H1 (cell line): ENCODE data around the gene NEURL2. TPM values are rescaled to one million over a fixed set of nuclear protein-coding genes. Genes with fewer than 3 reads are reported as not detected.

Source experiments
- CTCF ChIA-PET: fragments of 300-600 bp; sonication (Branson Sonifier 250); formaldehyde crosslinking; loops from one replicate; lab custom pipeline; 2021; ENCODE audit not compliant: partially characterized antibody; lab: Charles Lee
- POLR2A ChIA-PET: fragments of 300-600 bp; sonication (Branson Sonifier 250); formaldehyde crosslinking; loops from one replicate; lab custom pipeline; 2021; ENCODE audit warnings: inconsistent platforms; ENCODE audit not compliant: partially characterized antibody; lab: Charles Lee
- DNase-seq, 2 experiments: peaks; one replicate each; pipeline versions ENCODE4 v3.0.0 to v3.0.0-alpha.2; 2010 to 2022; ENCODE audit warnings: low spot score in 2 of 2, low read depth in 1 of 2, mixed read lengths in 1 of 2
- FAIRE-seq: peaks from 2 replicates; lab custom pipeline; 2011; peaks lifted over from hg19 to GRCh38; lab: Jason Lieb, UNC
- H2AFZ ChIP-seq: 2 replicates; pipeline ENCODE4 v1.8.1; 2012; ENCODE audit warnings: low read length, inconsistent platforms
- H2AK5ac ChIP-seq: 2 replicates; pipeline ENCODE4 v1.6.1; 2013; ENCODE audit warnings: low read depth, low read length
- H2BK120ac ChIP-seq: replicated peaks from 2 replicates; pipeline ENCODE3; 2013; ENCODE audit warnings: low read depth, low read length, inconsistent platforms
- H2BK12ac ChIP-seq: 2 replicates; pipeline ENCODE4 v1.6.1; 2013; ENCODE audit warnings: low read depth, low read length
- H2BK15ac ChIP-seq: 2 replicates; pipeline ENCODE4 v1.6.1; 2013; ENCODE audit warnings: low read length
- H2BK20ac ChIP-seq: 2 replicates; pipeline ENCODE4 v1.6.1; 2013; ENCODE audit warnings: low read length
- H2BK5ac ChIP-seq: 2 replicates; pipeline ENCODE4 v1.6.1; 2013; ENCODE audit warnings: low read depth, low read length
- H3K14ac ChIP-seq: 2 replicates; pipeline ENCODE4 v1.6.1; 2013; ENCODE audit warnings: inconsistent platforms; ENCODE audit not compliant: insufficient read length
- H3K18ac ChIP-seq: 2 replicates; pipeline ENCODE4 v1.6.1; 2013; ENCODE audit warnings: low read length; ENCODE audit errors: extremely low read depth
- H3K23ac ChIP-seq: 2 replicates; pipeline ENCODE4 v1.6.1; 2013; ENCODE audit warnings: inconsistent platforms; ENCODE audit not compliant: insufficient read length
- H3K23me2 ChIP-seq: 2 replicates; pipeline ENCODE4 v1.6.1; 2013; ENCODE audit warnings: low read depth, low read length
- H3K27ac ChIP-seq: 2 replicates; pipeline ENCODE4 v1.6.1; 2011; ENCODE audit warnings: low read depth, low read length, inconsistent platforms
- H3K27me3 ChIP-seq, 4 experiments: replicated peaks in 1 of 4; 1 replicate in 1 of 4; 2 replicates in 3 of 4; pipeline versions ENCODE4 v1.6.1 to v1.8.1; 2011 to 2013; ENCODE audit warnings: low read length in 3 of 4, mild to moderate bottlenecking in 3 of 4, inconsistent platforms in 2 of 4, mixed read lengths in 2 of 4, moderate library complexity in 1 of 4; ENCODE audit not compliant: control insufficient read depth in 3 of 4, insufficient read depth in 3 of 4; ENCODE audit errors: extremely low read depth in 1 of 4
- H3K36me3 ChIP-seq, 4 experiments: 2 replicates each; pipeline versions ENCODE4 v1.6.1 to v1.8.1; 2011 to 2013; ENCODE audit warnings: mild to moderate bottlenecking in 4 of 4, low read length in 3 of 4, moderate library complexity in 2 of 4, control low read depth in 1 of 4, inconsistent platforms in 1 of 4; ENCODE audit not compliant: insufficient read depth in 4 of 4, control insufficient read depth in 2 of 4
- H3K4ac ChIP-seq: replicated peaks from 2 replicates; pipeline ENCODE3; 2013; ENCODE audit warnings: low read length, low read depth, mixed read lengths, inconsistent platforms; ENCODE audit not compliant: insufficient read length
- H3K4me1 ChIP-seq, 4 experiments: replicated peaks in 1 of 4; 1 replicate in 1 of 4; 2 replicates in 3 of 4; pipeline versions ENCODE4 v1.6.1 to v1.8.1; 2011 to 2013; ENCODE audit warnings: low read length in 3 of 4, inconsistent platforms in 2 of 4, mixed read lengths in 1 of 4; ENCODE audit not compliant: insufficient read depth in 4 of 4, control insufficient read depth in 3 of 4
- H3K4me2 ChIP-seq, 2 experiments: 2 replicates each; pipeline versions ENCODE4 v1.6.1 to v1.8.1; 2011 to 2013; ENCODE audit warnings: low read depth in 2 of 2, low read length in 2 of 2, control low read depth in 1 of 2, inconsistent platforms in 1 of 2, mild to moderate bottlenecking in 1 of 2; ENCODE audit not compliant: insufficient read depth in 1 of 2
- H3K4me3 ChIP-seq, 4 experiments: fragments of 200-600, 300-600 bp in 1 of 4; sonication (generic), shearing (Covaris generic), sonication (Bioruptor Twin) in 1 of 4; 2 replicates each; pipeline versions ENCODE4 v1.5.1 to v1.8.1; 2011 to 2016; ENCODE audit warnings: low read length in 4 of 4, low read depth in 3 of 4, control low read depth in 2 of 4, inconsistent platforms in 2 of 4, mild to moderate bottlenecking in 2 of 4, mixed read lengths in 1 of 4, moderate library complexity in 1 of 4; ENCODE audit not compliant: insufficient read depth in 2 of 4; ENCODE audit errors: extremely low read depth in 1 of 4
- H3K56ac ChIP-seq: replicated peaks from 2 replicates; pipeline ENCODE3; 2013; ENCODE audit warnings: low read depth, mild to moderate bottlenecking, mixed read lengths, low read length, inconsistent platforms; ENCODE audit not compliant: insufficient read length
- H3K79me1 ChIP-seq: 2 replicates; pipeline ENCODE4 v1.6.1; 2013; ENCODE audit warnings: low read depth, low read length, control low read depth
- H3K79me2 ChIP-seq, 2 experiments: 2 replicates each; pipeline versions ENCODE4 v1.6.1 to v1.8.1; 2012 to 2013; ENCODE audit warnings: low read length in 2 of 2, mild to moderate bottlenecking in 2 of 2, inconsistent platforms in 1 of 2; ENCODE audit not compliant: insufficient read depth in 2 of 2, control insufficient read depth in 1 of 2
- H3K9ac ChIP-seq, 4 experiments: replicated peaks in 1 of 4; 1 replicate in 1 of 4; 2 replicates in 3 of 4; pipeline versions ENCODE4 v1.6.1 to v1.8.1; 2011 to 2013; ENCODE audit warnings: low read depth in 3 of 4, low read length in 3 of 4, control low read depth in 2 of 4, mild to moderate bottlenecking in 2 of 4, moderate library complexity in 2 of 4, inconsistent platforms in 1 of 4; ENCODE audit errors: extremely low read depth in 1 of 4
- H3K9me3 ChIP-seq, 2 experiments: 2 replicates each; pipeline versions ENCODE4 v1.6.1 to v1.8.1; 2012 to 2013; ENCODE audit warnings: mild to moderate bottlenecking in 2 of 2, moderate library complexity in 2 of 2, control low read depth in 1 of 2, inconsistent platforms in 1 of 2, low read depth in 1 of 2, low read length in 1 of 2, mixed read lengths in 1 of 2; ENCODE audit not compliant: insufficient read depth in 2 of 2
- H4K20me1 ChIP-seq, 2 experiments: replicated peaks in 1 of 2; 2 replicates each; pipeline versions ENCODE3 to v1.8.1; 2011 to 2013; ENCODE audit warnings: inconsistent platforms in 2 of 2, low read length in 2 of 2, mild to moderate bottlenecking in 1 of 2; ENCODE audit not compliant: insufficient read depth in 2 of 2, control insufficient read depth in 1 of 2
- H4K5ac ChIP-seq: 2 replicates; pipeline ENCODE4 v1.6.1; 2013; ENCODE audit warnings: low read length, low read depth, mixed read lengths, inconsistent platforms; ENCODE audit not compliant: insufficient read length
- H4K8ac ChIP-seq: 2 replicates; pipeline ENCODE4 v1.8.0; 2013; ENCODE audit warnings: mild to moderate bottlenecking, moderate library complexity, low read length, inconsistent platforms; ENCODE audit not compliant: insufficient read depth; ENCODE audit errors: extremely low read depth
- H4K91ac ChIP-seq: replicated peaks from 2 replicates; pipeline ENCODE3; 2013; ENCODE audit warnings: low read length, mixed read lengths, inconsistent platforms; ENCODE audit not compliant: insufficient read length
- HDAC2 ChIP-seq, 2 experiments: fragments of 300-600 bp in 1 of 2; sonication (generic) in 1 of 2; IDR thresholded peaks; 2 replicates each; pipeline ENCODE4 v1.6.1; 2011 to 2012; ENCODE audit warnings: low read depth in 2 of 2, low read length in 2 of 2, mild to moderate bottlenecking in 2 of 2, moderate library complexity in 2 of 2, borderline replicate concordance in 1 of 2, inconsistent platforms in 1 of 2
- HDAC6 ChIP-seq: IDR thresholded peaks from one replicate; pipeline ENCODE4 v1.7.1; 2012; ENCODE audit warnings: low read depth, mild to moderate bottlenecking, inconsistent platforms, low read length, moderate library complexity
- NANOG ChIP-seq: IDR thresholded peaks from 2 replicates; pipeline ENCODE4 v1.6.1; 2011; ENCODE audit warnings: low read length, low read depth, mild to moderate bottlenecking, inconsistent platforms; ENCODE audit not compliant: insufficient read depth, poor library complexity, severe bottlenecking
- RBBP5 ChIP-seq: IDR thresholded peaks from 2 replicates; pipeline ENCODE4 v1.7.1; 2012; ENCODE audit warnings: low read depth, mild to moderate bottlenecking, inconsistent platforms, low read length, moderate library complexity, borderline replicate concordance
- RFX5 ChIP-seq: IDR thresholded peaks from 2 replicates; pipeline ENCODE4 v1.6.1; 2011; ENCODE audit warnings: low read depth, low read length, improper control_type of control experiment, borderline replicate concordance
- SAP30 ChIP-seq: fragments of 300-600 bp; sonication (generic); IDR thresholded peaks from 2 replicates; pipeline ENCODE4 v1.7.1; 2012; ENCODE audit warnings: low read length, moderate library complexity, mild to moderate bottlenecking, inconsistent platforms; ENCODE audit not compliant: insufficient read depth, insufficient replicate concordance
- SP1 ChIP-seq: IDR thresholded peaks from 2 replicates; pipeline ENCODE4 v1.6.1; 2011; ENCODE audit warnings: low read depth, low read length
- WGBS, 2 experiments: shearing (Covaris generic) in 1 of 2; methylation state at CpG; one replicate each; pipeline versions ENCODE4 v1.1.6 to v1.1.7; 2013 to 2015; ENCODE audit warnings: low lambda C conversion rate in 2 of 2, mixed read lengths in 2 of 2, inconsistent platforms in 1 of 2, low coverage in 1 of 2, missing lambda C conversion rate in 1 of 2; ENCODE audit not compliant: insufficient replicate concordance in 2 of 2, insufficient coverage in 1 of 2, insufficient read length in 1 of 2; ENCODE audit errors: extremely low coverage in 1 of 2, missing lambda C conversion rate in 1 of 2; 5-methylcytosine and 5-hydroxymethylcytosine counted together
- polyA plus RNA-seq, 7 experiments: library from polyadenylated mRNA; depleted of rRNA in 3 of 7; stranded (reverse) in 5 of 7; unstranded in 2 of 7; fragments of >200 nt in 5 of 7; fragments of 200-250 nt in 2 of 7; gene quantifications; 1 replicate in 5 of 7; 2 replicates in 1 of 7; 4 replicates in 1 of 7; pipeline versions ENCODE4 v1.2.1 to v1.2.3, GENCODE V29; 2011 to 2013; ENCODE audit warnings: missing spikeins in 2 of 7, mixed read lengths in 2 of 7
- total RNA-seq: library from RNA; stranded (reverse); fragmentation: NEBNext Ultra II Directional; extraction: Animal tissue kit (Norgen Biotek cat#: 25700); gene quantifications from 2 replicates; pipeline ENCODE4 v1.2.1, GENCODE V29; 2021
- TF ChIP-seq, protein P1 (sequence below): IDR thresholded peaks from 2 replicates; pipeline ENCODE4 v1.6.1; 2012; ENCODE audit warnings: low read length, inconsistent platforms

NEURL2 gene
- total and polyA plus RNA-seq, 2 of the 8 experiments (the other 6 are each of a cell fraction or from before 2014, with no cell fraction given), result 6.9 TPM

DNA sequence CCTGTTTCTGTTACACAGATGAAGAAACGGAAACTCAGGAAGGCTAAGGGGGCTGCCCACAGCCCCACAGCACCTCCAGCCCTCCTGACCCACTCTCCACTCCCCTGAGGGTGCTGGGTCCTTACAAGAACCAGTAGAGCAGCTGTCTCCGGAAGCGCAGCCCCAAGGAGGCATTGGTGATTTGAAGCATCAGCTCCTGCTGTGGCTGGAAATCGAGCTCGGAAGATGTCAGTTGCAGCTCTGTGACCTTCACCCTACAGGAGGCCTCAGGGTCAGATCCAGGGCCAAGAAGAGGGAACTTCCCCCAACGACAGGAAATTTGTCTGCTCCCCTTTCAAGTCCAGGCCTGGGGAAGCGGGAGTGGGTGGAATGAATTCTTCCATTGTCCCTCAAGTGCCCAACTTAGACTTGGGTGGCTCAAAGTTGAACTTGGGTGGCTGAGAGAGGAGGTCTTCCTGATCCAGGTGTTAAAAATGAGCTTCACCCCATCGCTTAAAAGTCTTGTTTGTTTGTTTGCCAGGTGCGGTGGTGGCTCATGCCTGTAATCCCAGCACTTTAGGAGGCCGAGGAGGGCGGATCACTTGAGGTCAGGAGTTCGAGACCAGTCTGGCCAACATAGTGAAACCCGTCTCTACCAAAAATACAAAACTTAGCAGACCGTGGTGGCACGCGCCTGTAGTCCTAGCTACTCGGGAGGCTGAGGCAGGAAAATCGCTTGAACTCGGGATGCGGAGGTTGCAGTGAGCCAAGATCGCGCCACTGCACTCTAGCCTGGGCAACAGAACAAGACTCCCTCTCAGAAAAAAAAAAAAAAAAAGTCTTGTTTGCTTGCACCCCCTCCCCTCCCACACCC lies 19.0 kb upstream of the NEURL2 start:
- Histone ChIP-seq H3K4me1 (peaks cover 0 to 2% (median 0%) of the 10 kb centered on the region in 4 experiments; a peak in 3 of 7 replicates), H3K27ac (no peak overlapping the region), H2BK20ac (no peak overlapping the region), H2BK5ac (no peak overlapping the region), H4K5ac (no peak overlapping the region), H3K9ac (no peak overlapping the region), H2BK15ac (no peak overlapping the region), H3K9me3 (no peaks in the 10 kb centered on the region), H3K14ac (no peak overlapping the region), H3K23me2 (peaks cover 11% of the 10 kb centered on the region; the same call in 1 of the 2 replicates), H3K4me3 (peak overlapping the region in 3 of 4 experiments; percentile 23 to 39 (median 26); a peak in 5 of 8 replicates), H3K56ac (no peak overlapping the region), H3K4ac (no peak overlapping the region), H3K18ac (no peak overlapping the region), H2BK12ac (no peak overlapping the region), H2AK5ac (no peak overlapping the region), H4K8ac (no peak overlapping the region), H3K79me1 (no peaks in the 10 kb centered on the region; the same call in 1 of the 2 replicates), H3K4me2 (peak overlapping the region; percentile 28 to 90; a peak in 3 of 4 replicates), H2AFZ (no peak overlapping the region), H2BK120ac (no peak overlapping the region), H4K20me1 (peaks cover 2 to 12% of the 10 kb centered on the region in 2 experiments), H3K23ac (no peak overlapping the region), H3K27me3 (no peaks in the 10 kb centered on the region), H4K91ac (no peak overlapping the region), H3K36me3 (peaks cover 6 to 34% (median 26%) of the 10 kb centered on the region in 4 experiments; a peak in 7 of 8 replicates), H3K79me2 (0 out of 4 replicates have a peak, but pooled peaks cover 0 to 3% of the 10 kb centered on the region in 2 experiments)
- ChIA-PET POLR2A (interaction anchor here (0.6 to 9.2 kb wide), 13 partner anchors 8 to 97 kb away, joined by 3 to 172 read pairs (median 7); partner anchors contain the start of genes CTSA, NEURL2, PCIF1 and ZSWIM1), CTCF (interaction anchor here (0.6 to 2.6 kb wide), 11 partner anchors 10 to 96 kb away, joined by 3 to 12 read pairs (median 4); partner anchors contain the start of genes CTSA and PCIF1)
- WGBS, 2 experiments, result 90% methylated on average over 21 of the region's 22 CpGs; no CpG with 5 or more reads in 1 of the 2 experiments
- FAIRE-seq, result no peak
- DNase-seq, result no peak
- TF ChIP-seq, protein P1, sequence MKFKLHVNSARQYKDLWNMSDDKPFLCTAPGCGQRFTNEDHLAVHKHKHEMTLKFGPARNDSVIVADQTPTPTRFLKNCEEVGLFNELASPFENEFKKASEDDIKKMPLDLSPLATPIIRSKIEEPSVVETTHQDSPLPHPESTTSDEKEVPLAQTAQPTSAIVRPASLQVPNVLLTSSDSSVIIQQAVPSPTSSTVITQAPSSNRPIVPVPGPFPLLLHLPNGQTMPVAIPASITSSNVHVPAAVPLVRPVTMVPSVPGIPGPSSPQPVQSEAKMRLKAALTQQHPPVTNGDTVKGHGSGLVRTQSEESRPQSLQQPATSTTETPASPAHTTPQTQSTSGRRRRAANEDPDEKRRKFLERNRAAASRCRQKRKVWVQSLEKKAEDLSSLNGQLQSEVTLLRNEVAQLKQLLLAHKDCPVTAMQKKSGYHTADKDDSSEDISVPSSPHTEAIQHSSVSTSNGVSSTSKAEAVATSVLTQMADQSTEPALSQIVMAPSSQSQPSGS, result no peak
- TF ChIP-seq SAP30, result no peak
- no peak for TF ChIP-seq RFX5
- TF ChIP-seq HDAC6, result no peak
- TF ChIP-seq HDAC2 (IDR thresholded peaks at IDR 0.05; ENCODE audit: borderline replicate concordance in 1 of 2, low read depth in 2 of 2, low read length in 2 of 2), result no peak
- no peak for TF ChIP-seq SP1
- TF ChIP-seq RBBP5, result no peak
- no peak for TF ChIP-seq NANOG
